AG04450 (cell line): ENCODE measurements around the gene POLR2I. TPM values are rescaled to one million over a fixed set of nuclear protein-coding genes. Genes with fewer than 3 reads are reported as not detected.

Experiments
- CTCF ChIA-PET: fragments of 300-600, 350-600 bp; formaldehyde crosslinking; extraction: SDS; loops from one replicate; lab custom pipeline; 2022; ENCODE audit warnings: antibody characterized with exemption, inconsistent platforms; lab: Charles Lee
- POLR2A ChIA-PET: fragments of 350-600 bp; formaldehyde crosslinking; extraction: SDS; loops from one replicate; lab custom pipeline; 2021; ENCODE audit warnings: antibody characterized with exemption, inconsistent platforms; lab: Yijun Ruan, JAX
- DNase-seq: peaks from one replicate; pipeline ENCODE4 v3.0.0-alpha.2; 2011; ENCODE audit warnings: low read depth, low spot score
- H3K27ac ChIP-seq: one replicate; pipeline ENCODE4 v1.5.1; 2012; ENCODE audit warnings: low read depth, low read length, control low read depth
- H3K27me3 ChIP-seq: one replicate; pipeline ENCODE4 v1.6.0; 2012; ENCODE audit warnings: low read length; ENCODE audit not compliant: control insufficient read depth, insufficient read depth
- H3K4me3 ChIP-seq: 2 replicates; pipeline ENCODE4 v1.5.1; 2011; ENCODE audit warnings: mild to moderate bottlenecking, low read depth, low read length, control low read depth
- H3K9me3 ChIP-seq: 2 replicates; pipeline ENCODE4 v1.5.1; 2012; ENCODE audit warnings: low read length; ENCODE audit not compliant: control insufficient read depth, insufficient read depth
- CTCF ChIP-seq: IDR thresholded peaks from 2 replicates; pipeline ENCODE4 v1.5.1; 2011; ENCODE audit warnings: low read depth, low read length, control low read depth, inconsistent platforms
- polyA plus RNA-seq: library from polyadenylated mRNA; depleted of rRNA; stranded (reverse); fragments of >200 nt; gene quantifications from 2 replicates; pipeline ENCODE4 v1.2.3, GENCODE V29; 2011

POLR2I gene
- polyA plus RNA-seq, 1 experiment = 37.7 TPM

- peak within 1 kb of the TSS; percentile 96 for H3K4me3 ChIP-seq
- no peaks in the 10 kb centered on the region for H3K27me3 ChIP-seq
- ChIA-PET POLR2A (interaction anchor here (0.7 to 1.3 kb wide), 6 partner anchors 9 to 85 kb away, joined by 3 to 25 read pairs (median 3); no protein-coding TSS in a partner anchor), CTCF (interaction anchor here (0.7 to 2.8 kb wide), 4 partner anchors 12 to 116 kb away, joined by 4 to 7 read pairs (median 5); no protein-coding TSS in a partner anchor)
- H3K9me3 ChIP-seq = no peaks in the 10 kb centered on the region; the same call in 1 of the 2 replicates
- TF ChIP-seq CTCF = no peak
- H3K27ac ChIP-seq = peak within 1 kb of the TSS; percentile 78
- DNase-seq = no peak
Observed at GRCh38 chr19:36115453-36116343, 1.0 kb upstream of the POLR2I start, which contains the start of gene TBCB. TSS of gene TBCB (plus strand) at chr19:36115468. CDS start at chr19:36115561, 93 bp downstream.

- H3K9me3 ChIP-seq = no peaks in the 10 kb centered on the region; the same call in 1 of the 2 replicates
- POLR2A ChIA-PET = interaction anchor here (1.1 to 1.3 kb wide), 3 partner anchors 8 to 22 kb away, joined by 3 to 25 read pairs (median 4); no protein-coding TSS in a partner anchor
- TF ChIP-seq CTCF = peak; percentile 2
- peak overlapping the region; percentile 78 for H3K27ac ChIP-seq
- no peak for DNase-seq
- no peaks in the 10 kb centered on the region for H3K27me3 ChIP-seq
- H3K4me3 ChIP-seq = peak overlapping the region; percentile 96
- CTCF ChIA-PET = interaction anchor here (0.7 kb wide), 1 partner anchor 1101 kb away, joined by 3 read pairs; no protein-coding TSS in a partner anchor
Observed at GRCh38 chr19:36113894-36114720, 568 bp downstream of the POLR2I start.

GRCh38 chr19:36113425-36113824 lies 1.2 kb downstream of the POLR2I start:
- H3K9me3 ChIP-seq = no peaks in the 10 kb centered on the region; the same call in 1 of the 2 replicates
- H3K27ac ChIP-seq = no peak overlapping the region
- no peak for DNase-seq
- H3K4me3 ChIP-seq = peak overlapping the region; percentile 96
- CTCF ChIA-PET = interaction anchor here (0.7 kb wide), 1 partner anchor 1102 kb away, joined by 3 read pairs; no protein-coding TSS in a partner anchor
- POLR2A ChIA-PET = interaction anchor here (1.1 kb wide), 1 partner anchor 23 kb away, joined by 3 read pairs; no protein-coding TSS in a partner anchor
- no peaks in the 10 kb centered on the region for H3K27me3 ChIP-seq
- TF ChIP-seq CTCF = no peak

GRCh38 chr19:36112678-36113077 lies 2.0 kb downstream of the POLR2I start:
- POLR2A ChIA-PET = no interaction called here
- no peaks in the 10 kb centered on the region; the same call in 1 of the 2 replicates for H3K9me3 ChIP-seq
- no peak overlapping the region for H3K27ac ChIP-seq
- CTCF ChIA-PET = no interaction called here
- DNase-seq = no peak
- no peak overlapping the region for H3K4me3 ChIP-seq
- no peak for TF ChIP-seq CTCF
- H3K27me3 ChIP-seq = no peaks in the 10 kb centered on the region
